Suprapubic skin (tissue), 4 donors: ENCODE measurements around the gene TBC1D22A. TPM values are rescaled to one million over a fixed set of nuclear protein-coding genes. Genes with fewer than 3 reads are reported as not detected.
A peak's percentile ranks its signal among the peaks of the same experiment; 100 is the strongest.

ENCODE experiments used
- DNase-seq, 2 donors: peaks; one replicate each; pipeline ENCODE4 v3.0.0-alpha.2; 2019; ENCODE audit warnings: low spot score in 2 of 2
- H3K27ac ChIP-seq: fragments of 200-600 bp; sonication (generic); one replicate; pipeline ENCODE4 v1.5.1; 2019
- H3K27me3 ChIP-seq: fragments of 200-600 bp; sonication (generic); one replicate; pipeline ENCODE4 v1.5.1; 2019
- H3K36me3 ChIP-seq: fragments of 200-600 bp; sonication (generic); one replicate; pipeline ENCODE4 v1.5.1; 2019
- H3K4me1 ChIP-seq: fragments of 200-600 bp; sonication (generic); one replicate; pipeline ENCODE4 v1.5.1; 2019
- H3K4me3 ChIP-seq: fragments of 200-600 bp; sonication (generic); one replicate; pipeline ENCODE4 v1.5.1; 2019; ENCODE audit warnings: mild to moderate bottlenecking
- H3K9me3 ChIP-seq: fragments of 200-600 bp; sonication (generic); one replicate; pipeline ENCODE4 v1.5.1; 2019
- CTCF ChIP-seq, 2 donors: fragments of 200-600 bp in 1 of 2; fragments of 450-650 bp in 1 of 2; sonication (generic) in 1 of 2; IDR thresholded peaks; one replicate each; pipeline ENCODE4 v1.5.1; 2016 to 2019; ENCODE audit warnings: antibody characterized with exemption in 2 of 2, mild to moderate bottlenecking in 1 of 2, moderate library complexity in 1 of 2
- EP300 ChIP-seq: sonication (generic); formaldehyde crosslinking; IDR thresholded peaks from one replicate; pipeline ENCODE4 v1.6.1; 2017; ENCODE audit warnings: antibody characterized with exemption
- POLR2A ChIP-seq, 2 donors: fragments of 450-650 bp; IDR thresholded peaks; one replicate each; pipeline ENCODE4 v1.6.1; 2017; ENCODE audit warnings: antibody characterized with exemption in 2 of 2, mild to moderate bottlenecking in 2 of 2, moderate library complexity in 2 of 2
- POLR2AphosphoS5 ChIP-seq, 3 donors: sonication (generic); formaldehyde crosslinking; IDR thresholded peaks; one replicate each; pipeline ENCODE4 v1.6.1; 2017; ENCODE audit warnings: antibody characterized with exemption in 3 of 3
- WGBS: methylation state at CpG from one replicate; pipeline ENCODE4 v1.1.5; 2018; 5-methylcytosine and 5-hydroxymethylcytosine counted together
- total RNA-seq, 4 donors: library from RNA; depleted of rRNA; stranded (reverse); fragments of >200 nt; gene quantifications; one replicate each; pipeline ENCODE4 v1.1.0, GENCODE V29; 2016

TBC1D22A gene
- total RNA-seq, 4 donors from 2014 or later = 24.8 to 43.2 (median 35.4) TPM

- Histone ChIP-seq H3K9me3 (no peaks in the 10 kb centered on the region), H3K36me3 (peaks cover 18% of the 10 kb centered on the region), H3K27ac (no peak overlapping the region), H3K4me3 (no peak overlapping the region), H3K27me3 (no peaks in the 10 kb centered on the region), H3K4me1 (no peaks in the 10 kb centered on the region)
- no peak for TF ChIP-seq CTCF (IDR thresholded peaks at IDR 0.05)
- TF ChIP-seq POLR2A (IDR thresholded peaks at IDR 0.05) = no peak
- TF ChIP-seq EP300 = no peak
- no peak for TF ChIP-seq POLR2AphosphoS5 (IDR thresholded peaks at IDR 0.05)
- DNase-seq = peak; percentile 56 to 68
- WGBS = 64% methylated on average over 7 of the region's 10 CpGs
Observed at GRCh38 chr22:47162865-47163264, 400.4 kb downstream of the TBC1D22A start.

DNA sequence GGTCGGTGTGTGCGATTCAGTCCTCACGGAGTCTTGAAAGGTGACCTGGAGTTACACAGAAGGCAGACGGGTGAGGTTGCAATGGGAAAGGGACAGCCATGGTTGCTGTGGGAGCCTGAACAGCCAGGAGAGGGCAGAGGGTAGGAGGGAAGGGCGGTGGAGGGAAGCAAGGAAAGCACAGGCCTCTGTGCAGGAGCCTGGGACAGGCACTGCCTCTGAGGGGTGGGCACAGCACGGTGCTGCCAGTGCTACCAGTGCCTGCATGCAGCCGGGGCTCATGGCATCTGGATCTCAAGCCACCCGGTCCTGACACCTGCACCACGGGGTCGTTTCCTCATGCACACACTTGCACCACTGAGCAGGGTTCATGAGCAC lies 401.0 kb downstream of the TBC1D22A start:
- Histone ChIP-seq H3K9me3 (no peaks in the 10 kb centered on the region), H3K4me3 (no peak overlapping the region), H3K36me3 (peaks cover 14% of the 10 kb centered on the region), H3K4me1 (no peaks in the 10 kb centered on the region), H3K27ac (no peak overlapping the region), H3K27me3 (no peaks in the 10 kb centered on the region)
- TF ChIP-seq EP300 (no peak), POLR2A (IDR thresholded peaks at IDR 0.05) (no peak), CTCF (IDR thresholded peaks at IDR 0.05) (no peak), POLR2AphosphoS5 (IDR thresholded peaks at IDR 0.05) (no peak)
- 90% methylated on average over 10 of the region's 10 CpGs for WGBS
- DNase-seq = peak in 1 of 2 donors; percentile 56

DNA sequence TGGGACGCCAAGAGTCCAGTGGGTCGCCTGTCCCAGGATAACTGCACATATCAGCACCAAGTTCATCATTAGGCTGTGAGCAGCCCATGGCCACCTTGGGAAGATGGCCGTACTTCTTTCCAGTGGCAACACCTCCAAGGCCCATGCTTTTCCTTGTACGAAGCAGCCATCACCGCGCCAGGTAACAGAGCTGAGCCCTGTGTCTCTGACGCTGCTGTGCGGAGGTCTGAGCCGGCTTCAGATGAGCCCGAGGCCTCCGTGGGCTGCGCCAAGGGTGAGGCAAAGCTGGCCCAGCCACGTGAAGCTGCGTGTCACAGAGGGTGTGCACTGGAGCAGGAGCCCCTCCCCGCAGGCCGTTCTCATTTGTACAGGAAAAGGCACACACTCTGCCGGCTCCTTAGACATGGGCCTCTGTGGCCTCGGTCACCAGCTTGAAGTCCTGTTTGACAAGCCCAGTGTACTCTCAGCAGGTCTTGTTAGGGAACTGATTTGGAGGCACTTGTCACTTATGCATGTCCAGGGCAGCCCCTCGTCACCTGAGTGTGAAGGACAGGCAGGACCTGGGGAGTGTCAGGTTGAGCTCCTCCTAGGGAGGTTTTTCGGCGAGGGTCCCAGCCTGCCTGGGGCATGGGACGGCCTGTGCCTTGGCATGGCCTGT lies 401.5 kb downstream of the TBC1D22A start:
- Histone ChIP-seq H3K27ac (no peak overlapping the region), H3K4me3 (no peak overlapping the region), H3K36me3 (peaks cover 18% of the 10 kb centered on the region), H3K27me3 (no peaks in the 10 kb centered on the region), H3K9me3 (no peaks in the 10 kb centered on the region), H3K4me1 (no peaks in the 10 kb centered on the region)
- peak; percentile 66 to 75 for DNase-seq
- TF ChIP-seq EP300 (no peak), POLR2AphosphoS5 (IDR thresholded peaks at IDR 0.05) (no peak), CTCF (IDR thresholded peaks at IDR 0.05) (no peak), POLR2A (IDR thresholded peaks at IDR 0.05) (no peak)
- WGBS = 77% methylated on average over 5 of the region's 22 CpGs

- DNase-seq = peak; percentile 40 to 67
- no peaks in the 10 kb centered on the region for H3K27me3 ChIP-seq
- TF ChIP-seq POLR2A (IDR thresholded peaks at IDR 0.05) (no peak), POLR2AphosphoS5 (IDR thresholded peaks at IDR 0.05) (no peak), EP300 (no peak), CTCF (IDR thresholded peaks at IDR 0.05) (no peak)
- no peaks in the 10 kb centered on the region for H3K9me3 ChIP-seq
- H3K27ac ChIP-seq = no peak overlapping the region
- peaks cover 23% of the 10 kb centered on the region for H3K36me3 ChIP-seq
- H3K4me1 ChIP-seq = no peaks in the 10 kb centered on the region
- no peak overlapping the region for H3K4me3 ChIP-seq
- 90% methylated on average over 17 of the region's 28 CpGs for whole genome bisulfite sequencing
Observed at GRCh38 chr22:47164514-47165337, 402.3 kb downstream of the TBC1D22A start.

GRCh38 chr22:47165338-47166032 lies 403.0 kb downstream of the TBC1D22A start:
- Histone ChIP-seq H3K9me3 (no peaks in the 10 kb centered on the region), H3K27ac (no peak overlapping the region), H3K4me3 (no peak overlapping the region), H3K4me1 (no peaks in the 10 kb centered on the region), H3K36me3 (peaks cover 22% of the 10 kb centered on the region), H3K27me3 (no peaks in the 10 kb centered on the region)
- peak; percentile 57 to 69 for DNase-seq
- TF ChIP-seq CTCF (IDR thresholded peaks at IDR 0.05) = no peak
- TF ChIP-seq EP300 = no peak
- no peak for TF ChIP-seq POLR2AphosphoS5 (IDR thresholded peaks at IDR 0.05)
- TF ChIP-seq POLR2A (IDR thresholded peaks at IDR 0.05) = no peak
- 90% methylated on average over 13 of the region's 25 CpGs for whole genome bisulfite sequencing
